Activated CD8-positive, alpha-beta memory T cell treated with anti-CD3 and anti-CD28 coated beads for 1 hour (primary cell): ENCODE measurements around the gene HECW1.
"Not testable (repeated sequence)": the region's sequence is repeated elsewhere in the genome, so short reads cannot be mapped to it uniquely, and the experiment has no call there.

Experiments used
- DNase-seq, 2 donors: peaks; one replicate each; pipeline ENCODE4 v3.0.0-alpha.2; 2020; ENCODE audit warnings: low read depth in 1 of 2; ENCODE audit errors: extremely low read depth in 1 of 2

The HECW1 gene

DNA sequence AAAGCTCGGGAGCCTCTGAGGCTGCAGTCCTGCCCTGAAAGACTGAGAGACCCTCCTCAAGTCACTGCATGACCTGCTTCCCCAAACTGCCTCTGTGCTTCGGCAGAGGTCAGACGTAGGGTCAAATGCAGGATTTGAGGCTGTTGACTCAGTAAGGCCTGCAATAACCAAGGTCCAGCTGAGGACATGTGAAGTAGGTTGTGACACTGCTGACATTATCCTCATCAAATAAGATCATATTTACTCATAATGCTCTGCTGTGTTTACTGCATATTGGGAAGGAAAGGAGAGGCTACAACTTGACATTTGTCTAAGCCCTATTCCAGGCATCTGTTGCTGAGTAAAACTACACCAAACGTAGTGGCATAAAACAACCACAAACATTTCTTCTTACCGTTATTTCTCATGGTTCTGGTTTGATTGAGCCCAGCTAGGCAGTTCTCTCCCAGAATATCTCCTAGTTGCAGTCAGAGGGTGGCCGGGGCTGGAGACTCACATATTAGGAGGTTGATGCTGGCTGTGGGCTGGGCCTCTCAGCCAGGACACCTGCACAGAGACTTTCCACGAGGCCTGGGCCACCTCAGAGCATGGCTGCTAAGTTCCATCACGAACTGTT, 348.4 kb downstream of the HECW1 start:
- DNase-seq: no peak

GRCh38 chr7:43461349-43462024, 349.0 kb downstream of the HECW1 start:
- no peak for DNase-seq

- DNase-seq: no peak
Observed at GRCh38 chr7:43462836-43463235, 350.4 kb downstream of the HECW1 start.

DNA sequence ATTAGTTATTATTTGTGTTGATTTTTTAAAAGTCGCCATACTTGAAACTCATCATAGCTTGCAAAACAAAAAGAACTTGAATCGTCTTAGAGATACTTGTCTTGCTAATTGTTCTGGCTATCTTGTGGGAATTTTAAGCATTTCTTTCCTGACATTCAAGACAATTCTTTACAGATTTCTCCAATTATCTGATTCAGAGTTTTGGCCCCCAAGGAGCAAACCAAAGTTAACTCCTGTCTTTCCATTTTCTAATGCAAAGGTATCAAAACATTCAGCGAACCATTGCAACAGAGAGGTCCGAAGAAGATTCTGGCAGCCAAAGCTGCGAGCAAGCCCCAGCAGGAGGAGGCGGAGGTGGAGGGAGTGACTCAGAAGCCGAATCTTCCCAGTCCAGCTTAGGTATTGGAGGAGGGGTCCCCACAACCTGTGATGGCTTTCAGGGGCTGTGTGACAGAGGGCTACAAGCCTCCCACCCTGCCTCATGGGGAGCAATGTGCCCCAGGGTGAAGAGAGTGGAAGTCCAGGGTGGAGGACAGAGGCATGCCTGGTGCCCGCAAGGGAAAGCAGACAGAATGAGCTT, 351.0 kb downstream of the HECW1 start:
- no peak for DNase-seq

DNA sequence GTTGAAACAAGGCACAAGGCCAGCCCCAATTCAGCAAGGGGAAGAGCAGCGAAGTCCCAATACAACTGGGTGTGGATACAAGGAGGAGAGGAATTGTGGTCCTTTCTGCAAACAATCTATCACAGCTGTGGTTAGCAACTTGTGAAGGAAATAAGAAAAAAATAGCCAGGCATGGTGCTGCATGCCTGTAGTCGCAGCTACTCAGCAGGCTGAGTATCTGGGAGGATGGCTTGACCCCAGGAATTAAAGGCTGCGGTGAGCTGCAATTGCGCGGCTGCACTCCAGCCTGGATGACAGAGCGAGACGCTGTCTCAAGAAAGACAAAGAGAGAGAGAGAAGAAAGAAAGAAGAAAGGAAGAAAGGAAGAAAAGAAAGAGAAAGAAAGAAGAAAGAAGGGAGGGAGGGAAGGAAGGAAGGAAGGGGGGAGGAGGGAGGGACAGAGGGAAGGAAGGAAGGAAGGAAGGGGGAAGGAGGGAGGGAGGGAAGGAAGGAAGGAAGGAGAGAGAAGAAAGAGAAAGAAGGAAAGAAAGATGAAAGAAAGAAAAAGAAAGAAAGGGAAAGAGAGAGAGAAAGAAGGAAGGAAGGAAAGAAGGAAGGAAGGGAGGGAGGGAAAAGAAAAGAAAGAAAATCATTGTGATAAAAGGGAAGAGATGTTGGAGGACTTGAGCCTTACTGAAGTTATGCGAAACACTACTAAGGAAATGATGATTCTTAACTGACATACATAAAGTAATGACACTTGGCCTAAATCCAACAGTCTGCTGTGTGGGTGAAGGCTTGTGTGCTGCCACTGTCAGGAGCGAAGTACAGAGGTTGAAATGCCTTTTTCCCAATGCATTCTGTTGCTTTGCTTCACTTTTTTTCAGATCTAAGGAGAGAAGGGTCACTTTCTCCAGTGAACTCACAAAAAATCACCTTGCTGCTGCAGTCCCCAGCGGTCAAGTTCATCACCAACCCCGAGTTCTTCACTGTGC, 353.4 kb downstream of the HECW1 start:
- DNase-seq: no peak

DNA sequence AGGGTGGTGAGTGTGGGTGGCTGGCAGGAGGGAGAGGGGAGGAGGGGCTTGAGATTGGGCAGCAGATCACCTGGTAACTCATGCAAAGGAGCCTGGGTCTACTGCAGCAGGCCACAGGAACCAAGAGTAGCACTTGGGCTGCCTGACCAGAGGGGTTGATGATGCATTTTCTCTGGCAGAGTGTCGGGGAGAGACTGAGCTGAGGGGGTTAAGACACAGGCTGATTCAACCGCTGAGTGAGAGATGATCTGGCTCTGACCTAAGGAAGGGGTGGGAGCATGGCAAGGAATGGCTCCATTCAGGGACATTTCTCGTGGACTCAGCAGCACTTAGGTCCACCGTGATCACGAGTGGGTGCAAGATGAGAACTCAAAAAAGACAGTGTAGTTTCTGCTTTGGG, 355.0 kb downstream of the HECW1 start:
- no peak for DNase-seq

DNA sequence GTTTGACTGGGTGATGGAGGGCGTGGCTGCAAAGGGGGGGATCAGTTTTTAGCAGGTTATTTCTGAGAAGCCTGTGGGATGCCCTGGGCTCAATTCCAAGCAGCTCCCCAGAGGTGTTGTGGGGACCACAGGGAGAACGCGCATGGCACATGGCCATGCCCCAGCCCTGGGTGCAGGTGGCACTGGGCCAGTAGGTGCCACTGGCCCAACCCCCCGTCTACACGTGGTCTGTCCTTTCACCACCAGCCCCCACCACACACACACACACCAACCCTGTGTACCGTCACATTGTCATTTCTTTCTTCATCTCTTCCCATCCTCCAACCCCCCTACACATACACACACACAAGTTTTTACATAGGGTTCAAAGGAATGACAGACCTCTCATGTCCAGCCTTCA, 355.4 kb downstream of the HECW1 start:
- DNase-seq: no peak

DNA sequence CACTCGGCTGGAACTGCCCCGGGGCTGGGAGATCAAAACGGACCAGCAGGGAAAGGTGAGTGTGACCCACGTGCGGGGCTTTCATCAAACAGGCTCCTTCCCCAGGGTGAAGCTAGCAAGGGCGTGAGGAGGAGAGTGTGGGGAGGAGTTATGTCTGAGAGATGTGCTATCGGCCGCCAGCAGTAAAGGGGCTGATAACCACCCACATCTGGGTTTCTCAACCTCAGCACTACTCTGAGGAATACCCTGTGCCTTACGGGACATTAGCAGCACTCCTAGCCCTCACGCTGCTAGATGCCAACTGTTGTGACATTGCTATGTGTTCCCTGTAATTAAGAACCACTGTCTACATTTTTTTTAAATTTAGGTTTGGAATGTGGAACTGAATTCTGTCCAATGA, 356.6 kb downstream of the HECW1 start:
- no peak for DNase-seq

DNA sequence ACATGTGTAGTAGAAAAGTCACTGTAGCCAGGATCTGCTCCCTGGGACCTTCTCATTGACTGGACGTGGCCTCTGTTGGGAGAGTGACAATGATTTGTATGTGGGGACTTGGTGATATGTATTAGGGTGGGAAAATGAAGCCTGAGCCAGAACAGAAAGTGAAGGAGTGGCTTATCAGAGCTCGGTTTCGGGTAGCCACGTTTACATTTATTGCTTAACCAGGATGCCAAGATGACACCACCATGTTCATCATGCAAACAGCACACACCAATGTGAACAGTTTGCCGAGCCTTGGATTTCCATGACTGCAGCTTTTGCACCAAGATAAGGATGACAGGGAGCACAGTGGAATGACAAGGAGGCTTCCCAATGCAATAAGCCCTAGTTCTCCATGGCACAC, 357.7 kb downstream of the HECW1 start:
- DNase-seq: no peak

- no peak for DNase-seq
Observed at GRCh38 chr7:43475983-43476382, 363.5 kb downstream of the HECW1 start.

DNA sequence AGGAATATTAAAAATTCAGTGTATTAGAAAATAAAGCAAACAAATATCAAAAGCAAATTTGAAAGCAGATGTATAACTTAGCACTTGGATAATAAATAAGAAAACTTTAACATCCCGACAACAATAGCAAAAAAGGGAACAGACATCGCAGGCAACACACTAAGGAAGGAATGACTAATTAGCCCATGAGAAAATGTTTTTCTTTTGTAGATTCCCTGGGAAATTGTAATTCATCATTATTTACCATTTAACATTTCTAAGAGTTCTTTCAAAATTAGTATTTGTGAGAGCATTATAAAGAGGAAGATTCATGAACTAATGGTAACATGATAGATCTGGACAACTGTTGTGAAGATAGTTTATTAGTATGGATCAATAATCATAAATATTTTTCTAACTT, 364.4 kb downstream of the HECW1 start:
- no peak for DNase-seq

- no peak for DNase-seq
Observed at GRCh38 chr7:43479042-43479441, 366.6 kb downstream of the HECW1 start.

DNA sequence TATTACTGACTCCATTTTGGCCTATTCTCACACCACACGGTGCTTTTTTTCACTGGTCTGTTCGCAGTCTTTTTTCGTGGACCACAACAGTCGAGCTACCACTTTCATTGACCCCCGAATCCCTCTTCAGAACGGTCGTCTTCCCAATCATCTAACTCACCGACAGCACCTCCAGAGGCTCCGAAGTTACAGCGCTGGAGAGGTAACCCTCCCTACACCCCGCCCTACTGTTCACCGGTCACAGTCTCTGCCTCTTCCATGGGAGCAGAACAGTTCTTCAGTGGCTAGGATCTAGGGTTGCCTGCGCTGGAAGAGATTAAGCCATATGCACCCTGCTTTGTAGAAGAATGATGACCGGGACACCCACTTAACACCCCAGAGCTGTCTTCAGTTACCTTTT, 367.1 kb downstream of the HECW1 start:
- no peak for DNase-seq

DNA sequence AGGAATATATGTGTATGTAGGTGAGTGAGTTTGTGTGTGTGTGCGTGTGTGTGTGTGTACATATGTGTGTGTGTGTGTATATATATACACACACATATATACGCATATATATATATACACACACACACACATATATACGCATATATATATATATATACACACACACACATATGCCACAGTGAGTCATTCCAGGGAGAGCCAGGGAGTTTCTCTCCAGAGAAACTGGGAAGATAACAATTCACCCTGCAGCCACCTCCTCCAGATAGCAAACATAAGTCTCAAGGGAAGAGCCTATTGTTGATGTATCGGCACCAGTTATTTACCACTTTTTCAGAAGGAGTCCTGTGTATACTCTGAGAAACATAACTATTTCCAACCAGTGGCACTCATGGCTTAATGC, 368.1 kb downstream of the HECW1 start:
- no peak for DNase-seq

DNA sequence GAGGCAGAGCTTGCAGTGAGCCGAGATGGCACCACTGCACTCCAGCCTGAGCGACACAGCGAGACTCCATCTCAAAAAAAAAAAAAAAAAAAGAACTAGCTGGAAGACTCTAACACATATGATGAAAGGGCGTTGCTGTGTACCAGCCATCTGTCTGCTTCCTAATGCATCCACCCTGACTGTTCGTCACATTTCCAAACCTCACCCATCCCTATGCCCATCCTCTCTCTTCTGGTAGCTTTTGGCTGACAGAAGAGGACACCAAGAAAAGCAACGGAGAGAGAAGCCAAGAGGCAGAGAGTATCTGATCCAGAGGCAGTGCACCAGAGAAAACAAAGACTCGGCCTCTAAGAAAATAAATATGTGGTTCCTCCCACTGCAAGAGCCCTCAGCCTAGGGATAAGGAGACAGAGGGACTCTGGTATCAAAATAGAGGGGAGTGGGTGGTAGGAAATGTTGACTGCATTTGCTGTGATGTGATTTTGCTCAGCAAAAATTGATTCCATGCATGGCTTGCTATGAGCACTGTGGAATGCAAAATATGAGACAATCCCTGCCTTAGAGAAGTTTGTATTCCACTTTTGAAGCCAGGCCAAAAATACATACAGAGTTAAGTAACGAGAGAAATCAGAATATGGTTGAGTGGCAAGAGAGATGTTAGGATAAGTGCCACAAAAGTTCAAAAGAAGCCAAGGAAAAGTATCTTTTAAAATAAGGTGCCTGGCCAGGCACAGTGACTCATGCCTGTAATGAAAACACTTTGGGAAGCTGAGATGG, 369.6 kb downstream of the HECW1 start:
- DNase-seq: no peak

- DNase-seq: no peak
Observed at GRCh38 chr7:43482679-43483252, 370.3 kb downstream of the HECW1 start.

DNA sequence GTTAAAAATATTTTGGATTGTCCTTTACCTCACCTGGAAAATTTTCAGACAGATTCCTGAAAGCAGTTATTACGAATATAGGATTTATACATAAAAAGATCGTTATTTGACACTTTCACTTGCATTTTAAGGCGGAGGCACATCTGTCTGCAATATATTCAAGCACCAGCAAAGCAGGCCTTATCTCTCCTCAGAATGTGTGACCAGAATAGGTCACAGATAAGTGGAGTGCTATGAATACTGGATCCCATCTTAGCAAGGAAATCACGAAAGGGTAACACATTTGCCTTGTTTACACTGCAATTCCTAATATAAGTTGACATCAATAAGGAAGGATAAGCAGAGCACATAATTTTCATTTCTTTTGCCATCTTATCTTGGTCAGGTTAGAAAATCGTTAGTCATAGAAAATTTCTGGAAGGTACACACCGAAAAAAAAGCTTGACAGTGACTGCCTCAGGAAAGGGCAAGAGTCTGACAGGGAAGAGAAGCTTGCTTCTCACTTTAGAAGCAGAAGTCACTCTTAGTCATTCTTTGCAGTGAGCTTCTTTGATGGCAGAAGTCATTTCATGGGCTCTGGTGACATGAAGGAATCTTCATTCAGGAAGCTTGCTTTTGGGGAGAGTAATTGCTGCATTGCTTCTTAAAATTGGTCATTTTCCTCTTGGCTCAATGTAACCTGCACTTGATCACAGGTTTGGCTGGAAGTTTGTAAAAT, 372.4 kb downstream of the HECW1 start:
- DNase-seq: no peak

DNA sequence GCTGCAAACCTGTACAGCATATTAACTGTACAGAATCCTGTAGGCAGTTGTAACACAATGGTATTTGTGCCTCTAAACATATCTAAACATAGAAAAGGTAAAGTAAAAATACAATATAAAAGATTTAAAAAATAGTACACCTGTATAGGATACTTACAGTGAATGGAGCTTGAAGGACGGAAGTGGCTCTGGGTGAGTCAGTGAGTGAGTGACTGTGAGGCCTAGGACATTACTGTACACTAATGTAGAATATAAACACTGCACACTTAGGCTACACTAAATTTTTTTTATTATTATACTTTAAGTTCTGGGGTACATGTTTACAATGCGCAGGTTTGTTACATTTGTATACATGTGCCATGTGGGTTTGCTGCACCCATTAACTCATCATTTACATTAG, 373.1 kb downstream of the HECW1 start:
- no peak for DNase-seq

DNA sequence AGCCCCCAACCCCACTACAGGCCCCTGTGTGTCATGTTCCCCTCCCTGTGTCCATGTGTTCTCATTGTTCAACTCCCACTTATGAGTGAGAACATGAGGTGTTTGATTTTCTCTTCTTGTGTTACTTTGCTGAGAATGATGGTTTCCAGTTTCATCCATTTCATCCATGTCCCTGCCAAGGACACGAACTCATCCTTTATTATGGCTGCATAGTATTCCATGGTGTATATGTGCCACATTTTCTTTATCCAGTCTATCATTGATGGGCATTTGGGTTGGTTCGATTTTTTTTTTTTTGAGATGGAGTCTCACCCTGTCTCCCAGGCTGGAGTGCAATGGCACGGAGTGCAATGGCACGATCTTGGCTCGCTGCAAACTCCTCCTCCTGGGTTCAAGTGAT, 373.6 kb downstream of the HECW1 start:
- DNase-seq: not testable (repeated sequence)

GRCh38 chr7:43486634-43487033, 374.2 kb downstream of the HECW1 start:
- DNase-seq: no peak
